SK-N-DZ (cell line): ENCODE data around the gene GCHFR. TPM values are rescaled to one million over a fixed set of nuclear protein-coding genes. Genes with fewer than 3 reads are reported as not detected.

Experiments used
- DNase-seq: peaks from one replicate; pipeline ENCODE4 v3.0.0-alpha.2; 2015; ENCODE audit warnings: low spot score
- polyA plus RNA-seq, 2 experiments: library from polyadenylated mRNA; depleted of rRNA; stranded (reverse); fragments of >200 nt; gene quantifications; 2 replicates each; pipeline ENCODE4 v1.2.3, GENCODE V29; 2014

The GCHFR gene
- polyA plus RNA-seq (2014; cell fraction: cytosol; rRNA removed) = 182 and 219 TPM in 2 replicates
- polyA plus RNA-seq (2014; cell fraction: nucleus; rRNA removed) = 70.3 and 127 TPM in 2 replicates

GRCh38 chr15:40763801-40764628 lies at the start of gene GCHFR:
Gene GCHFR (plus strand): TSS chr15:40764068. CDS start chr15:40764181, 113 bp downstream.
- DNase-seq = peak; percentile 44

- no peak for DNase-seq
Measured at GRCh38 chr15:40714144-40714543, 49.7 kb upstream of the GCHFR start.

GRCh38 chr15:40716165-40716564 lies 47.7 kb upstream of the GCHFR start:
- no peak for DNase-seq

GRCh38 chr15:40721701-40722100 lies 42.2 kb upstream of the GCHFR start:
- DNase-seq = no peak

- DNase-seq = no peak
Measured at GRCh38 chr15:40722354-40722753, 41.5 kb upstream of the GCHFR start.

- no peak for DNase-seq
Measured at GRCh38 chr15:40722934-40723333, 40.9 kb upstream of the GCHFR start.

GRCh38 chr15:40723919-40724318 lies 39.9 kb upstream of the GCHFR start:
- DNase-seq = no peak

- DNase-seq = no peak
Measured at GRCh38 chr15:40731034-40731433, 32.8 kb upstream of the GCHFR start.

- no peak for DNase-seq
Measured at GRCh38 chr15:40736575-40736974, 27.3 kb upstream of the GCHFR start.

GRCh38 chr15:40737048-40737447 lies 26.8 kb upstream of the GCHFR start:
- DNase-seq = no peak

- DNase-seq = no peak
Measured at GRCh38 chr15:40739047-40739446, 24.8 kb upstream of the GCHFR start.

GRCh38 chr15:40739854-40740253 lies 24.0 kb upstream of the GCHFR start:
- no peak for DNase-seq

GRCh38 chr15:40743485-40743901 lies 20.4 kb upstream of the GCHFR start:
- DNase-seq = no peak

GRCh38 chr15:40743921-40744814 lies 19.7 kb upstream of the GCHFR start:
- no peak for DNase-seq

GRCh38 chr15:40744815-40745152 lies 19.1 kb upstream of the GCHFR start:
- DNase-seq = no peak

GRCh38 chr15:40746916-40747418 lies 16.9 kb upstream of the GCHFR start:
- peak; percentile 76 for DNase-seq

GRCh38 chr15:40747685-40748631 lies 15.9 kb upstream of the GCHFR start:
- DNase-seq = peak; percentile 37

GRCh38 chr15:40749151-40749630 lies 14.7 kb upstream of the GCHFR start:
- DNase-seq = no peak

GRCh38 chr15:40750885-40751284 lies 13.0 kb upstream of the GCHFR start:
- DNase-seq = no peak

GRCh38 chr15:40751745-40752144 lies 12.1 kb upstream of the GCHFR start:
- DNase-seq = no peak

GRCh38 chr15:40754574-40754882 lies 9.3 kb upstream of the GCHFR start:
- no peak for DNase-seq
